ENCODE results near the gene DGKI. TPM values are rescaled to one million over a fixed set of nuclear protein-coding genes. Genes with fewer than 3 reads are reported as not detected.

DGKI gene
- total and polyA plus RNA-seq, 7 donors, result under 0.01 to 0.56 (median 0.44) TPM; not detected in 2

DNA sequence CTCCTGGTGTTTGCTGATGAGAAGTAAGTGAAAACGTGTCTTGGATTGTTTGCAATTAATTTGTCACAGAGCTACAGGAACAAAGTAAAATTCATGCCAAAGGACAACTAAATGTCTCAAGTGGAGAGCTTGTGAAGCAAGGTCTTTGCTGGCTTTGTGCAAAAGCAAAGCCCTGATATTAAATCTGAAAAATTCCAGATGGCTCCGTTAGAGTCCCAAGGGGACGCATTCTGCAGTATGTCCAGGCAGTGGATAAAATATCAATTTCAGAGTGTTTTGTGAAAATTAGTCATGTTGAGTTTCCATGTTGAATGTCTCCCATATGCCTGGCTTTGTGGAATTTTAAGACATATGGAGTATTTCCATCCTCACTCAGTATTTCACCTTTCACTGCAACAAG is 400.7 kb downstream of the DGKI start:
- intact Hi-C loops (cut with DNase I), result no loop called here
- no peak overlapping the region for H3K27ac ChIP-seq
- no peak for DNase-seq

DNA sequence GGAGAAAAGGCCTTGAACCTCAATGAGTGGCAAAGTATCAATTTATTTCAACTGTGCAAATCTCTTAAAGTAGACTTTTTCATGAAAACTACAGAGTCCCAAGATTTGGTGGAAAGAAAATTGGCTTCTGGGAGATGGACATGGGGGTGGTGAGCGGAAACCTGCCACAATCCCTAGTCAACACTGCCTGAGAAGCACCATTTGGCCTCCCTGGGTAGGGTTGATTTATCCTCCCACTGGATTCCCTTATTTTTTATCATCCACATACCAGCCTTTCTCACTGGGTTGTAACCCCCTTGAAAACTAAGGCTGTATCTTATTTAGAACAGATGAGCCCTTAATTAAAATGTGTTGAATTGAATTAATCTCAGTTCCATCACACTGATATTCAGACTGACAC is 401.5 kb downstream of the DGKI start:
- TF ChIP-seq, protein P1, sequence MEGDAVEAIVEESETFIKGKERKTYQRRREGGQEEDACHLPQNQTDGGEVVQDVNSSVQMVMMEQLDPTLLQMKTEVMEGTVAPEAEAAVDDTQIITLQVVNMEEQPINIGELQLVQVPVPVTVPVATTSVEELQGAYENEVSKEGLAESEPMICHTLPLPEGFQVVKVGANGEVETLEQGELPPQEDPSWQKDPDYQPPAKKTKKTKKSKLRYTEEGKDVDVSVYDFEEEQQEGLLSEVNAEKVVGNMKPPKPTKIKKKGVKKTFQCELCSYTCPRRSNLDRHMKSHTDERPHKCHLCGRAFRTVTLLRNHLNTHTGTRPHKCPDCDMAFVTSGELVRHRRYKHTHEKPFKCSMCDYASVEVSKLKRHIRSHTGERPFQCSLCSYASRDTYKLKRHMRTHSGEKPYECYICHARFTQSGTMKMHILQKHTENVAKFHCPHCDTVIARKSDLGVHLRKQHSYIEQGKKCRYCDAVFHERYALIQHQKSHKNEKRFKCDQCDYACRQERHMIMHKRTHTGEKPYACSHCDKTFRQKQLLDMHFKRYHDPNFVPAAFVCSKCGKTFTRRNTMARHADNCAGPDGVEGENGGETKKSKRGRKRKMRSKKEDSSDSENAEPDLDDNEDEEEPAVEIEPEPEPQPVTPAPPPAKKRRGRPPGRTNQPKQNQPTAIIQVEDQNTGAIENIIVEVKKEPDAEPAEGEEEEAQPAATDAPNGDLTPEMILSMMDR (IDR thresholded peaks at IDR 0.05), result no peak
- Histone ChIP-seq H3K36me3 (ENCODE audit: insufficient read depth in 1 of 2, low read depth in 1 of 2) (no peaks in the 10 kb centered on the region), H3K4me1 (no peaks in the 10 kb centered on the region), H3K4me3 (no peak overlapping the region), H3K27me3 (ENCODE audit: insufficient read depth in 3 of 3, low read length in 2 of 3) (no peaks in the 10 kb centered on the region), H3K9me3 (no peaks in the 10 kb centered on the region), H3K27ac (no peak overlapping the region)
- ATAC-seq (no peak), DNase-seq (no peak)
- WGBS, 3 donors, result 91 to 100% (median 92%) methylated on average over 1 of the region's 1 CpG
- intact Hi-C loops (cut with DNase I), result no loop called here

More for the DNA sequence above, 400.7 kb downstream of the DGKI start:
- Histone ChIP-seq H3K27me3 (ENCODE audit: insufficient read depth in 3 of 3, low read length in 2 of 3) (no peaks in the 10 kb centered on the region), H3K4me3 (no peak overlapping the region), H3K36me3 (ENCODE audit: insufficient read depth in 1 of 2, low read depth in 1 of 2) (no peaks in the 10 kb centered on the region), H3K4me1 (no peaks in the 10 kb centered on the region), H3K9me3 (no peaks in the 10 kb centered on the region)
- TF ChIP-seq, protein P1 (IDR thresholded peaks at IDR 0.05), result no peak
- WGBS, 3 donors, result 13 to 30% (median 17%) methylated on average over 3 of the region's 3 CpGs
- no peak for ATAC-seq

DNA sequence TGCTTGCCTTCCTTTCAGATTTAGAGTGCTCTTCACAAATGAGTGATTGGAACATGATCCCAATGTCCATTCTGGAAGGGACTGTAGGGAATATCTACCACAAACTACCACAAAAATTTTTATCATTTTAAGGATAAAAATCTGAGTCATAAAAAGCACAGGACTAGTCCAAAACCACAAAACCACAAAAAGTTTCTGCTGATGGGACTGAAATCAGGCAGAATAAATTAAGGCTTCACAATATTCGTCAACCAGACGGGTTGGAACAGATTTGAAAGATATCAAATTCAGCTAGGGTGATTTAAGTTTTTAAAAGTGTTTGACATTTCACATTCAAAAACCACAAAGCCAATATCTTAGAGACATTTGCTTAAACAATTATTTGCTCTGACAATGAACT is 403.2 kb downstream of the DGKI start:
- TF ChIP-seq, protein P1 (IDR thresholded peaks at IDR 0.05), result no peak
- H3K4me3 ChIP-seq, result no peak overlapping the region
- H3K9me3 ChIP-seq, result no peaks in the 10 kb centered on the region
- intact Hi-C loops (cut with DNase I), result no loop called here
- ATAC-seq, result no peak
- no peaks in the 10 kb centered on the region for H3K4me1 ChIP-seq
- no peak overlapping the region for H3K27ac ChIP-seq
- no peaks in the 10 kb centered on the region for H3K36me3 ChIP-seq (ENCODE audit: insufficient read depth in 1 of 2, low read depth in 1 of 2)
- no peak for DNase-seq
- WGBS, 3 donors, result 56 to 71% (median 60%) methylated on average over 2 of the region's 2 CpGs
- H3K27me3 ChIP-seq (ENCODE audit: insufficient read depth in 3 of 3, low read length in 2 of 3), result no peaks in the 10 kb centered on the region

DNA sequence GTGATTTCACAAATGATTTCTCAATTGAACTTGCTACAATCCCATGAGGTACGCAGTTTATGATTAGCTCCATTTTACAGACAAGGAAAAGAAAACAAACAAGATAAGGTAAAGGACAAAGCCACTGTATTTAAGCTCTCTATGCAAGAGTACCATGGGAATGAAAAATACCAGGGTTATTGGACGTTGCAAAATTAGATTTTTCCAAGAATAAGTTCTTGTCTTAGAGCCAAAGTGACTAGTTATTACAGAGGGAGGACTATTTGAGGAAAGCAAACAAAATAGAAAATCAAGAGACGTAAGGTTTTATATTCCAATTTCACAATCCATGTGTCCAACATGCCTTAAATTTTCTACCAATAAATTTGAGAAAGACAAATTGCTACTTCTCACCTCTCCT is 405.3 kb downstream of the DGKI start:
- intact Hi-C loops (cut with DNase I), result no loop called here
- Histone ChIP-seq H3K9me3 (no peaks in the 10 kb centered on the region), H3K36me3 (ENCODE audit: insufficient read depth in 1 of 2, low read depth in 1 of 2) (no peaks in the 10 kb centered on the region), H3K4me3 (no peak overlapping the region), H3K4me1 (no peaks in the 10 kb centered on the region), H3K27me3 (ENCODE audit: insufficient read depth in 3 of 3, low read length in 2 of 3) (no peaks in the 10 kb centered on the region), H3K27ac (no peak overlapping the region)
- no peak for ATAC-seq
- no peak for DNase-seq
- WGBS, 3 donors, result 43 to 56% (median 43%) methylated on average over 3 of the region's 3 CpGs
- TF ChIP-seq, protein P1 (IDR thresholded peaks at IDR 0.05), result no peak
